GM08714 (cell line): ENCODE results near the gene INPP1.
"Not testable (repeated sequence)": the region's sequence is repeated elsewhere in the genome, so short reads cannot be mapped to it uniquely, and the experiment has no call there.

Source experiments
- H3K4me3 ChIP-seq: fragments of 200-500 bp; sonication (Bioruptor generic); 2 replicates; pipeline ENCODE4 v1.5.1; 2014; ENCODE audit warnings: mild to moderate bottlenecking, low read length, inconsistent platforms
- ZNF274 ChIP-seq: IDR thresholded peaks from 2 replicates; pipeline ENCODE4 v1.6.1; 2012; ENCODE audit warnings: mild to moderate bottlenecking, low read depth, low read length

Gene INPP1

DNA sequence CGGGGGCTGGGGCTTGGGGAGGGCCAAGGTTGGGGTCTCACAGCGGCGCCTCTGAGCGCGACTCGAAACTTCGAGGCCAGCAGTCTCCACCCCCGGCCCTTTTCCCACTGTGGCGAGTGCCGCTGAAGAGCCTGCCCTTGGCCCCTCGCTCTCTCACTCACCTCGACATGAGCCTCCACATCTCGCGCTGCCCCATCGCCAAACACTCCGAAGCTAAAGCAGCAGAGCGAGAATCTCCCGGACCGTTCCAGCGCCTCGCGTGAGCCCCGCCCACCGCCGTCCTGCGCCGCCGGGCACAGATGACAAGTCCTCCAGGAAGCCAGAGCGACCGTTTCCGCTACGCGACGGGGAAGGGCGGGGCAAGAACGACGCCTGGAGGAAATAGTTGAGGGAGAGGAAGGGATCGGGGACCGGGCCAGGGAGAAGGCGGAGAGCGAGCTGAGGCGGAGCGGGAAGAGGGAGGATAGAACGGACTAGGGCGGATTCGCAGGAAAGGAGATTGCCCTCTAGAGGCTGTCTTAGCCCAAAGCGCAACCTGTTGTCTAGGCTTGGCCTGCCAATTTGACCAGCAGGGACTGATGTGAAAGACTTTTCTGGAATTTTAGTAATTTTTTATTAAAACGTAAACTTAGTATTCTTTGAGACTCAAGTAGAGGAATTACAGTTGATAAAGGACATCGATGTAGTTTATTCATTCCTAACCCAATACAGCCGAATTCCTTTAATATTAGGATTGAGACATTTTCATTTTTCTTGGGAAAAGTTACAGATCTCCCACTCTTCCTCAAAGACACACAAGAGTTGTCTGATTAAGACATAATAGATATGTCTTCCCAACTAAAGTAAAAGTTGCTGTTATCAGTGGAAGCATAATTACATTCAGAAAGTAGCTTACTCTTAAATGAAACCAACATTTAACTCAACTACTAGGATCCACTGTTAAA, 23.6 kb upstream of the INPP1 start, which contains the start of gene HIBCH:
Gene HIBCH (minus strand): TSS at position 272 of the 944 bp plus-strand sequence. CDS start 76 bp downstream, at position 196.
- peak within 1 kb of the TSS; percentile 89 for H3K4me3 ChIP-seq
- TF ChIP-seq ZNF274: no peak

GRCh38 chr2:190320696-190321095, 22.7 kb upstream of the INPP1 start:
- no peak overlapping the region for H3K4me3 ChIP-seq
- no peak for TF ChIP-seq ZNF274

- no peak overlapping the region for H3K4me3 ChIP-seq
- TF ChIP-seq ZNF274: no peak
Measured at GRCh38 chr2:190323406-190323805, 20.0 kb upstream of the INPP1 start.

- no peak for TF ChIP-seq ZNF274
- H3K4me3 ChIP-seq: no peak overlapping the region
Measured at GRCh38 chr2:190325588-190325987, 17.8 kb upstream of the INPP1 start.

- TF ChIP-seq ZNF274: no peak
- H3K4me3 ChIP-seq: no peak overlapping the region
Measured at GRCh38 chr2:190327867-190328572, 15.4 kb upstream of the INPP1 start.

DNA sequence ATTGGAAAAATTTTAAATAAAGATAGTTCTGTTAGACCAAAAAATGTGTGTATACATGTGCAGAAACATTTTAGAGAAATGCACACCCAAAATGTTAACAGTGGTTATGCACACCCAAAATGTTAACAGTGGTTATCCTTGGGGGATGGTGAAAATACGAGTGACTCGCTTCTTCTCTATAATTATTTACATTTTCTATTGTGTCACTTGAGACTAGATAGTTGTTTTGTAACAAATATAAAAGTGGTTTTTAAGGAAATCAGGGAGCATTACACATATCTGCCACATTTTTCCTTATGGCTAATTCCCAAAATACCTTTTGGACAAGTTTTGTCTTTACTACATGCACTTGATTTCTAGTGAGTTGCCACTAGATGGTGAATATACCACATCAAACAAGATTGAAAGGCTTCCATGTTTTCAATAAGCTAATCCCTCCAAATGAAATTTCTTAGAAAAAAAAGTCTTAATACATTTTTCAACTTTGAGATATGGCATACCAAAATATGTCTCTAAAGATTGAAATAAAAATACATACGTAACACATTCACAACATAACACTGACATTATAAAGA, 14.7 kb upstream of the INPP1 start:
- H3K4me3 ChIP-seq: no peak overlapping the region
- no peak for TF ChIP-seq ZNF274

GRCh38 chr2:190333395-190333794, 10.0 kb upstream of the INPP1 start:
- H3K4me3 ChIP-seq: no peak overlapping the region
- no peak for TF ChIP-seq ZNF274

DNA sequence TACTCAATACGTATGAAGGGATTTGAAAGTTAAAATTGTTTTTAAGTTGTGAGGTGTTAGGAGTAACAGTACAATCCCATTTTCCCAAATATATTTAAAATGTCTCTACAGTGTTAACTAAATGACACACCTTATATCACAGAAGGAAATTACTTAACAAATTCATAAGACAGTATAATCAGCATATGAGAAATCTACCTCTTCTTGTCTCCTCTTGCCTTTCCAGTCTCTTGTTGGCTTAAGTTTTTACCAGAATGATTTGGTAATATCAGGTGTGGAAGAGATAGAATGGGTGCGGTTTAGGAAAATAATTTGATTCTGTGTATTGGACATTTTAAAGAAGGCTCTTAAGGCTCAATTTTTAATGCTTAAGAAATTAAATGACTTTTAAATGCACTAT, 9.5 kb upstream of the INPP1 start:
- TF ChIP-seq ZNF274: no peak
- no peak overlapping the region for H3K4me3 ChIP-seq

DNA sequence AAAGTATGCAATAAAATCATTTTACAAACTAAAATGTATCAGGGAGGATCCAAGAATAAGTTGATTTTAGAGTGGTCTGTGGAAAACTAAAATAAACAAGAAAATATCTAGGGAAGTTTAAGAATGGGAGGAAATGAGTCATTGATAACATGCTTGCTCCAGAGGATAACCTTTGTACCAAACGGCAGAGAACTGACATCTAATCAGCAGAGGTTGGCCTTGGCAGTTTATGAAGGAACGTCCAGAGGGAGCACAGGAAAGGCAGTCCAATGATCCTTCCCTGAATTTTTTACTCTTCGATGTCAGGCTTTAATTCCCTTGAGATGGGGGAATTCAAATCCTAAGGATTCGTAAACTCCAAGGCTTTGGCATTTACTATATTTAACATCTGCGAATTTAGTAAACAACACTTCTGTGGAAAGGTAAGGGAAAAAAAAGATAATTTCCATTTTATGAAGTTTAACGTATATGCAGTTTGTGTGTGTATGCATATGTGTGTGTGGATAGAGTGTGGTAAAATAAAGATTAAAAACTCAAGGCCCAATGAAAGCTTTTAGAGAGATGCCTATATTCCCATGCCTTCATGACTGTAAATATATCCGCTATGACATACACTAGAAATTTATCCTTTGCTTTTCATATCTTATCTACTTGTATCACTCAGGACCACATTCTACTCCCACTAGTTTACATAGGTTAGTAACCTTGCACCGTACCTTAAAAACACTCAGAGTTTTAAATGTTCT, 8.7 kb upstream of the INPP1 start:
- no peak for TF ChIP-seq ZNF274
- no peak overlapping the region for H3K4me3 ChIP-seq

GRCh38 chr2:190335225-190335559, 8.2 kb upstream of the INPP1 start:
- TF ChIP-seq ZNF274: no peak
- no peak overlapping the region for H3K4me3 ChIP-seq

GRCh38 chr2:190335584-190335983, 7.8 kb upstream of the INPP1 start:
- not testable (repeated sequence) for H3K4me3 ChIP-seq

DNA sequence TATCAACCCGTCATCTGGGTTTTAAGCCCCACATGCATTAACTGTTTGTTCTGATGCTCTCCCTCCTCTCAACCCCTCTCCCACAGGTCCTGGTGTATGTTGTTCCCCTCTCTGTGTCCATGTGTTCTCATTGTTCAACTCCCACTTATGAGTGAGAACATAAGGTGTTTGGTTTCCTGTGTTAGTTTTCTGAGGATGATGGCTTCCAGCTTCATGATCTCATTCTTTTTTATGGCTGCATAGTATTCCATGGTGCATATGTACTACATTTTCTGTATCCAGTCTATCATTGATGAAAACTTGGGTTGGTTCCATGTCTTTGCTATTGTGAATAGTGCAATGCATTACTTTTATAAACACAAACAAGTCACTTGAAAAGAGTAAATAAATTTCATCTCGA, 7.0 kb upstream of the INPP1 start:
- no peak overlapping the region for H3K4me3 ChIP-seq
- TF ChIP-seq ZNF274: no peak

DNA sequence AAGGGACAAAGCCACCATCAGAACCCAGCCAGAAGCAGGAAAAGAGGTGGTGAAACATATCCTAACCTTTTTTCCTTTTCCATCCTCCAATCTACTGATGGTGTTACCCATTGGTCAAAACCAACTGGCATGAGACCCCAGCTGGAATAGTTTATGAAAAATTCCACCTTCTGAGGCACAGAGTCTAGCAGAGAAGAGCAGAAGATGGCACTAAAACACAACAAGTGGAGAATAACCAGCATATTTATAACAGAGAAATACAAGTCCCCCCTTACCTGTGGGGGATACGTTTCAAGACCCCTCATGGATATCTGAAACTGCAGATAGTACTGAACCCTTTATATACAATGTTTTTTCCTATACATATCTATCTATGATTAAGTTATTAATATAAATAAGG, 4.9 kb upstream of the INPP1 start:
- H3K4me3 ChIP-seq: no peak overlapping the region
- TF ChIP-seq ZNF274: no peak

- H3K4me3 ChIP-seq: no peak overlapping the region
- no peak for TF ChIP-seq ZNF274
Measured at GRCh38 chr2:190339394-190339793, 4.0 kb upstream of the INPP1 start.
